HG02610 (cell line): ENCODE results near the gene AZI2.

Source experiments
- ATAC-seq: cut with Tn5 transposase; IDR thresholded peaks from one replicate; pipeline ENCODE4 v1.9.1; 2021; ENCODE audit warnings: mild to moderate bottlenecking, moderate library complexity; ENCODE audit not compliant: unreplicated experiment

AZI2 gene

GRCh38 chr3:28348629-28349468 lies at the start of gene AZI2, which contains the start of gene ZCWPW2:
TSS of gene AZI2 (minus strand) at chr3:28348824. CDS start at chr3:28340617, 8,207 bp downstream.
TSS of gene ZCWPW2 (plus strand) at chr3:28348721. CDS start at chr3:28413069, 64,348 bp downstream.
- ATAC-seq: peak; percentile 89

GRCh38 chr3:28388978-28389377 lies 40.4 kb upstream of the AZI2 start:
- ATAC-seq: no peak

- no peak for ATAC-seq
Measured at GRCh38 chr3:28386049-28386448, 37.4 kb upstream of the AZI2 start.

GRCh38 chr3:28376424-28376823 lies 27.8 kb upstream of the AZI2 start:
- no peak for ATAC-seq

GRCh38 chr3:28349469-28350000 lies 911 bp upstream of the AZI2 start:
- no peak for ATAC-seq

GRCh38 chr3:28348265-28348628 lies 377 bp downstream of the AZI2 start:
- ATAC-seq: no peak

- ATAC-seq: no peak
Measured at GRCh38 chr3:28347374-28348264, 1.0 kb downstream of the AZI2 start.

GRCh38 chr3:28345690-28346089 lies 2.9 kb downstream of the AZI2 start:
- no peak for ATAC-seq

GRCh38 chr3:28343144-28343543 lies 5.5 kb downstream of the AZI2 start:
- ATAC-seq: no peak

- no peak for ATAC-seq
Measured at GRCh38 chr3:28337230-28337629, 11.4 kb downstream of the AZI2 start.

- ATAC-seq: no peak
Measured at GRCh38 chr3:28335246-28335645, 13.4 kb downstream of the AZI2 start.

- ATAC-seq: no peak
Measured at GRCh38 chr3:28334552-28334951, 14.1 kb downstream of the AZI2 start.

- ATAC-seq: no peak
Measured at GRCh38 chr3:28328188-28329151, 20.2 kb downstream of the AZI2 start.

- peak; percentile 85 for ATAC-seq
Measured at GRCh38 chr3:28326458-28326926, 22.1 kb downstream of the AZI2 start.

GRCh38 chr3:28322464-28322863 lies 26.2 kb downstream of the AZI2 start:
- no peak for ATAC-seq

- ATAC-seq: no peak
Measured at GRCh38 chr3:28320981-28321380, 27.6 kb downstream of the AZI2 start.

GRCh38 chr3:28317438-28318022 lies 31.1 kb downstream of the AZI2 start:
- peak; percentile 86 for ATAC-seq

GRCh38 chr3:28316226-28316625 lies 32.4 kb downstream of the AZI2 start:
- no peak for ATAC-seq

- ATAC-seq: no peak
Measured at GRCh38 chr3:28315711-28316110, 32.9 kb downstream of the AZI2 start.

GRCh38 chr3:28308196-28308595 lies 40.4 kb downstream of the AZI2 start:
- no peak for ATAC-seq
